ENCODE data around the gene AFTPH. TPM values are rescaled to one million over a fixed set of nuclear protein-coding genes. Genes with fewer than 3 reads are reported as not detected.
A peak's percentile ranks its signal among the peaks of the same experiment; 100 is the strongest.

Gene AFTPH
- total RNA-seq, 1 experiment from 2014 or later, result 13.5 TPM

GRCh38 chr2:64525317-64525613 lies 1.1 kb downstream of the AFTPH start:
- Histone ChIP-seq H3K27me3 (ENCODE audit: insufficient read depth, low read length) (no peaks in the 10 kb centered on the region), H3K79me1 (ENCODE audit: insufficient read depth, low read depth, low read length, poor library complexity, severe bottlenecking) (peaks cover 6% of the 10 kb centered on the region), H3K18ac (ENCODE audit: insufficient read length, low read depth, low read length) (no peak overlapping the region), H2BK15ac (ENCODE audit: low read depth, low read length) (no peak overlapping the region), H2BK20ac (ENCODE audit: low read depth, low read length, poor library complexity, severe bottlenecking) (no peak overlapping the region), H3K23ac (ENCODE audit: insufficient read length, low read depth, low read length) (no peak overlapping the region), H4K5ac (ENCODE audit: insufficient read length, low read depth, low read length) (no peak overlapping the region), H3K56ac (ENCODE audit: insufficient read length, low read depth, low read length) (no peak overlapping the region), H4K8ac (replicated peaks; ENCODE audit: insufficient read length, low read depth, low read length) (no peak overlapping the region), H3K4ac (ENCODE audit: low read depth, low read length) (no peak overlapping the region), H3K9me3 (ENCODE audit: control insufficient read depth, low read depth, low read length) (no peaks in the 10 kb centered on the region), H4K20me1 (ENCODE audit: control insufficient read depth, insufficient read depth, insufficient read length) (no peaks in the 10 kb centered on the region), H2AK5ac (ENCODE audit: insufficient read length, low read length) (no peak overlapping the region), H2BK12ac (ENCODE audit: insufficient read length, low read depth, low read length) (no peak overlapping the region), H3T11ph (ENCODE audit: low read length) (no peak overlapping the region), H3K79me2 (ENCODE audit: insufficient read depth, low read length) (peaks cover 6% of the 10 kb centered on the region; the same call in 1 of the 2 replicates), H3K4me2 (ENCODE audit: insufficient read depth, insufficient read length, low read length) (peak overlapping the region; percentile 94), H3K4me1 (ENCODE audit: insufficient read depth, low read length) (no peaks in the 10 kb centered on the region), H3K23me2 (ENCODE audit: insufficient read length, low read depth, low read length, poor library complexity, severe bottlenecking) (peaks cover 17% of the 10 kb centered on the region), H4K91ac (ENCODE audit: insufficient read length, low read depth, low read length) (no peak overlapping the region), H2BK120ac (ENCODE audit: low read depth, low read length, poor library complexity, severe bottlenecking) (no peak overlapping the region), H3K9ac (ENCODE audit: extremely low read depth, insufficient read length, low read length) (no peak overlapping the region), H3K27ac (ENCODE audit: insufficient read length, low read depth, low read length) (no peak overlapping the region), H3K14ac (ENCODE audit: insufficient read depth, low read length) (no peak overlapping the region), H2BK5ac (ENCODE audit: insufficient read length, low read length) (no peak overlapping the region), H2AFZ (ENCODE audit: low read length) (no peak overlapping the region)
- H3K27ac Mint-ChIP-seq, result peak overlapping the region; percentile 64 to 93 (median 70); a peak in 4 of 7 replicates
- TF ChIP-seq, protein P1, sequence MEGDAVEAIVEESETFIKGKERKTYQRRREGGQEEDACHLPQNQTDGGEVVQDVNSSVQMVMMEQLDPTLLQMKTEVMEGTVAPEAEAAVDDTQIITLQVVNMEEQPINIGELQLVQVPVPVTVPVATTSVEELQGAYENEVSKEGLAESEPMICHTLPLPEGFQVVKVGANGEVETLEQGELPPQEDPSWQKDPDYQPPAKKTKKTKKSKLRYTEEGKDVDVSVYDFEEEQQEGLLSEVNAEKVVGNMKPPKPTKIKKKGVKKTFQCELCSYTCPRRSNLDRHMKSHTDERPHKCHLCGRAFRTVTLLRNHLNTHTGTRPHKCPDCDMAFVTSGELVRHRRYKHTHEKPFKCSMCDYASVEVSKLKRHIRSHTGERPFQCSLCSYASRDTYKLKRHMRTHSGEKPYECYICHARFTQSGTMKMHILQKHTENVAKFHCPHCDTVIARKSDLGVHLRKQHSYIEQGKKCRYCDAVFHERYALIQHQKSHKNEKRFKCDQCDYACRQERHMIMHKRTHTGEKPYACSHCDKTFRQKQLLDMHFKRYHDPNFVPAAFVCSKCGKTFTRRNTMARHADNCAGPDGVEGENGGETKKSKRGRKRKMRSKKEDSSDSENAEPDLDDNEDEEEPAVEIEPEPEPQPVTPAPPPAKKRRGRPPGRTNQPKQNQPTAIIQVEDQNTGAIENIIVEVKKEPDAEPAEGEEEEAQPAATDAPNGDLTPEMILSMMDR (conservative IDR thresholded peaks at IDR 0.05), result no peak
- H3K4me3 Mint-ChIP-seq, result peak overlapping the region; percentile 95 to 100
- H3K36me3 Mint-ChIP-seq (ENCODE audit: insufficient read depth in 1 of 3, low read depth in 3 of 3), result no peaks in the 10 kb centered on the region
- no peaks in the 10 kb centered on the region for H3K9me3 Mint-ChIP-seq
- H3K4me1 Mint-ChIP-seq, result peaks cover 20 to 21% of the 10 kb centered on the region in 2 experiments
- no CpG with 5 or more reads among the region's 4 CpGs for WGBS (ENCODE audit: extremely low coverage, insufficient read length, low lambda C conversion rate)
- H3K27me3 Mint-ChIP-seq (ENCODE audit: low read depth), result no peaks in the 10 kb centered on the region
- no peak for DNase-seq

All from H9 (cell line).